ENCODE results near the gene NDNF. TPM values are rescaled to one million over a fixed set of nuclear protein-coding genes. Genes with fewer than 3 reads are reported as not detected.

NDNF gene
- total RNA-seq, 1 donor from 2014 or later: 0.44 TPM

DNA sequence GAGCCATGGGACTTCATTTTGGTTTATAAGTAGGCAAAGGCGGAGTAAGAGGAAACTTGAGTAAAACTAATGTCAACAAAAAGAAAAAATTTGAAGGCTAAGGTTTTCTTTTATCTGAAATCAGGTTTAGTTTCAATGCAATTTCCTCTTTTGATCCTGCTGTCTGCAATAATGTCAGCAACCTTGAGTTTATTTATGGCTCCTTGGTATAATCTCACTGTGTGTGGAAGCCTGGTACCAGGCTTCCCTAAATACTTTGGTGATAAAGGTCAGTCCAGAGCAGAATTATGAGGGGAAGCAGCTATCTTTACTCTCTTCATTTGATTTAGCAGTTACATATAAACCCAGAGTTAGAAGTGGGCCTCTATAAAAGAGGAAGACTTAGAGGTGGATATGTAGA is 57.8 kb downstream of the NDNF start:
- no peak for ATAC-seq

DNA sequence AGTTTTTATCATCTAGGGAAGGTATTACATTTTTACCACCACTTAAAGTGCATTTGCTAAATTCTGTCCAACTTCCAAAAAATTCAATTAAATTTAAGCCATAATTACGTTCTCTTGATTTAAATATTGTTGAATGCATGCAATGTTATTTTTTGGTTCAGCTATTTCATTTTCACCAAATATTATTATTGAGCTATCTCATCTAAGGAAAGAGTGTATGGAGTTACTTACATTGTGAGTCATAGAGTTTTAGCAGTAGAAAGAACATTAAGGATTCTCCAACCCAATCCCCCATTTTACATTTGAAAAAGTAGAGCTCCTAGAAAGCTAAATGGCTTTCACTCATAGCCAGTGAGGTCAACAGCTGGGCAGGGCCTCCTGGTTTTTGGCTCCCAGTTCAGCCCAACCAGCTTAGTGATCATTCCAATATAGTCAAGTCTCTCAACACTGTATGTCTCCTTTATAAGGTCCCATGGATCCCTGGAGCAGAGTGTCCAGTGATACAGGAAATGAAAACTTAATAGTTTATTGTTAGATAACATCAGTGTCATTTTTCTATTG is 60.5 kb downstream of the NDNF start:
- ATAC-seq: no peak

GRCh38 chr4:121011138-121011537 is 61.2 kb downstream of the NDNF start:
- no peak for ATAC-seq

GRCh38 chr4:121009578-121010478 is 62.5 kb downstream of the NDNF start:
- ATAC-seq: no peak

DNA sequence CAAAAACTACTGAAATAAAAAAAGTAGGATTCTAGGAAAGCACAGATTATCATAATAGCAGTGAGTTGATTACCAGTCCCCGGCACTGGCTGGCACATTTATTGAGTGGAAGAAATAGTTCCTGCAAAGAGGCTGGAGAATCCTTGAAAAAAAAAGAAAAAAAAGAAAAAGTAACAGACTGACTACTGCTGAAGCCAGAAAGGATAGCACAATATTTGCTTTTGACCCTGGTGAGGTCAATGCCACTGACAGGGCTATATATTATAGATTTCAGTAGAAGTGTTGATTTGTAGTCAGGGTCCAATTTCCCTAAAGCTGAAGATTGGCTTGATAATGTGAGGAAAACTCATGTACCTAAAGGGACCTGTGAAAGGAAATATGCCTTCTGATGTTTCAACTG is 64.7 kb downstream of the NDNF start:
- ATAC-seq: no peak

DNA sequence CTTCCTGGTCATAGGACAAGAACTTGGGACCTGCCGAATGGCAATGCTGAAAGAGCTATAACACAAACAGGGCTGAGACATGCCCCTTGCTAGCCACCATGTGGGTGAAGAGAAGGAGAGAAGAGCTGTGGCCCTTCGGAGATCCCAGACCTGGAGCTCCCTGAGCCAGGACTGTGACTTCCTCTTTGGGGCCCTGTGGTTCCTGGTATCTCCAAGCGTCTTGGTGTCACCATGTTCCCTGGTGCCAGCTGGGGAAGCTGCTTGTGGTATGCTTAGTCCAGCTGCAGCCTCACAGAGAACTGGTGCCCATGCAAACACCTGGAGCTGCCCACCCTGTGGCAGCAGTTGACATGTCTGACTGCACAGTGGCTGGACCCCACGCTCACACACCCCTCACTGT is 68.5 kb downstream of the NDNF start:
- no peak for ATAC-seq

- no peak for ATAC-seq
Observed at GRCh38 chr4:120995266-120996010, 76.9 kb downstream of the NDNF start.

GRCh38 chr4:120994521-120994920 is 77.8 kb downstream of the NDNF start:
- no peak for ATAC-seq

DNA sequence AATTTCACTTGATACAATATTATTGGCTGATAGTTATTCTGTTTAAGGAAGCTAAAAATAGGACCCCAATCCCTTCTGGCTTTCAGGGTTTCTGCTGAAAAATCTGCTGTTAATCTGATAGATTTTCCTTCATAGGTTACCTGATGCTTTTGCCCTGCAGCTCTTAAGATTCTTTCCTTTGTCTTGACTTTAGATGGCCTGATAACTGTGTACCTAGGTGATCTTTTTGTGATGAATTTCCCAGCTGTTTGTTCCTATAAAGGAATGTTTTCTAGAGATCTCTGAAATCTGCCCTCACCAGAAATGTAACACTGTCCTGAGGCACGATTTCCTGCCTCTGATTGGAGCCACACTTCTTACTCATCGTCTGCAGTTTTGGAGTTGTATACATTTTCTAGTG is 80.5 kb downstream of the NDNF start:
- ATAC-seq: no peak

- ATAC-seq: no peak
Observed at GRCh38 chr4:120990246-120990645, 82.1 kb downstream of the NDNF start.

Other genes starting within 250 kb of the NDNF start
- gene PRDM5, start 149.8 kb downstream of the NDNF start, total RNA-seq: 4.3 TPM
- 0.60 TPM for gene TNIP3, start 91.8 kb upstream of the NDNF start, total RNA-seq

Data from esophagus mucosa (tissue), 1 donor.